Right lobe of liver (tissue), 4 donors: ENCODE data around the gene COCH.

ENCODE experiments used
- POLR2A ChIP-seq: fragments of 450-650 bp; IDR thresholded peaks from one replicate; pipeline ENCODE4 v1.6.1; 2017; ENCODE audit warnings: antibody characterized with exemption, mild to moderate bottlenecking
- TF ChIP-seq, protein P1 (sequence below), 4 donors: fragments of 200-600 bp in 3 of 4; fragments of 450-650 bp in 1 of 4; IDR thresholded peaks; one replicate each; pipeline versions ENCODE4 v1.5.1 to v1.8.0; 2016 to 2022; ENCODE audit warnings: antibody characterized with exemption in 4 of 4, mild to moderate bottlenecking in 2 of 4
- donor health status: DM: no; HTN: no; CAD: no.
- donor health status: DM: no; HTN: no; CAD: no.
- donor health status: DM: no; HTN: yes; CAD: no.

DNA sequence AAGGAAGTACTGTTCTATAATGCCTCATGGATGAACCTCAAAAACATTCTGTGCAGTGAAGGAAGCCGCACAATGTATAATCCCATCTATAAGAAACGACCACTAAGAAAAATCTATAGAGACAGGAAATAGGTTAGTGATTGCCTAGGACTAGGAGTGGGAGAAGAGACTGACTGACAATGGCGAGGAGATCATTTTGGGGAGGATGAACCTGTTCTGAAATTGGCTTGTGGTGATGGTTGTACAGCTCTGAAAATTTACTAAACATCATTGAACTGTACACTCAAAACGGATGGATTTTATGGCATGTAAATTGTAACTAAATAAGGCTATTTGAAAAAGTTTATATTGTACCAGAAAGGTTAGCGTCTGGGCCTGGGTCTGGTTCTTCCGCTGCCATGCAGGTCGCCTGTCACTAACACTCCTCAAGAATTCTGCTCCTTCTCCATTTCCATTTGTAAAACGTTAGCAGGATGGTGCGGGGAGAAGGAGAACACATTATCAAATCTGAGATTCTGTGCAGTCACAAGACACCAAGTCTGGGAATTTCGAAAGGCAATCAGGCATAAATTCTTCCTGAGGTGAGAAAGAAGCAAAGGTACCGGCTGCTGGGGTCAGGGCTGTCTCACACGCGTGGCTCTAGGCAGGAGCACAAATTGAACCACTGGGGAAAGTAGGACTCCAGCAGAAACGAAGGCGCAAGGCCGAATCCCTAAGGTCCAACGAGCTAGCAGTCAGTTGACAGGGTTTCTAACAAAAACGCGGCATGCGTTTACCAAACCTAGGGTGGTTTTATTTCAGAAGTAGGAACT lies 845 bp upstream of the COCH start:
- TF ChIP-seq, protein P1, sequence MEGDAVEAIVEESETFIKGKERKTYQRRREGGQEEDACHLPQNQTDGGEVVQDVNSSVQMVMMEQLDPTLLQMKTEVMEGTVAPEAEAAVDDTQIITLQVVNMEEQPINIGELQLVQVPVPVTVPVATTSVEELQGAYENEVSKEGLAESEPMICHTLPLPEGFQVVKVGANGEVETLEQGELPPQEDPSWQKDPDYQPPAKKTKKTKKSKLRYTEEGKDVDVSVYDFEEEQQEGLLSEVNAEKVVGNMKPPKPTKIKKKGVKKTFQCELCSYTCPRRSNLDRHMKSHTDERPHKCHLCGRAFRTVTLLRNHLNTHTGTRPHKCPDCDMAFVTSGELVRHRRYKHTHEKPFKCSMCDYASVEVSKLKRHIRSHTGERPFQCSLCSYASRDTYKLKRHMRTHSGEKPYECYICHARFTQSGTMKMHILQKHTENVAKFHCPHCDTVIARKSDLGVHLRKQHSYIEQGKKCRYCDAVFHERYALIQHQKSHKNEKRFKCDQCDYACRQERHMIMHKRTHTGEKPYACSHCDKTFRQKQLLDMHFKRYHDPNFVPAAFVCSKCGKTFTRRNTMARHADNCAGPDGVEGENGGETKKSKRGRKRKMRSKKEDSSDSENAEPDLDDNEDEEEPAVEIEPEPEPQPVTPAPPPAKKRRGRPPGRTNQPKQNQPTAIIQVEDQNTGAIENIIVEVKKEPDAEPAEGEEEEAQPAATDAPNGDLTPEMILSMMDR (IDR thresholded peaks at IDR 0.05): no peak
- no peak for TF ChIP-seq POLR2A
